Measurements from ENCODE around the gene FOXI2.

DNA sequence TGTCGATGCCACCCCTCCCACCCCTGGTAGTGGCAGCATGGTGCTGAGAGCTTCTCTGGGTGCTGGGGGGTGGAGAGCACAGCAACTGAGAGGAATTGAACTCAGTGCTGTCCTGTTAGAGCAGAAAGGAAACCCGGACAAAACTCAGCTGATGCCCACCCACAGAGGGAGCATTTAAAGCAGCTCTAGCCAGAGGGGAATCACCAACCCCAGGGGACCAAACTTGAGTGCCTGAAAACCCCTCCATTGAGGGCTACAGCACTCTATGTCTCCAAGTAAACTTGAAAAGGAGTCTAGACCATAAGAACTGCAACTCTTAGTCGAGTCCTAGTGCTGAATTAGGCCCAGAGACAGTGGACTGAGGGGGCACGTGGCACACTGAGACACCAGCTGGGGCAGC, 16.8 kb upstream of the FOXI2 start:
- TF ChIP-seq, protein P1, sequence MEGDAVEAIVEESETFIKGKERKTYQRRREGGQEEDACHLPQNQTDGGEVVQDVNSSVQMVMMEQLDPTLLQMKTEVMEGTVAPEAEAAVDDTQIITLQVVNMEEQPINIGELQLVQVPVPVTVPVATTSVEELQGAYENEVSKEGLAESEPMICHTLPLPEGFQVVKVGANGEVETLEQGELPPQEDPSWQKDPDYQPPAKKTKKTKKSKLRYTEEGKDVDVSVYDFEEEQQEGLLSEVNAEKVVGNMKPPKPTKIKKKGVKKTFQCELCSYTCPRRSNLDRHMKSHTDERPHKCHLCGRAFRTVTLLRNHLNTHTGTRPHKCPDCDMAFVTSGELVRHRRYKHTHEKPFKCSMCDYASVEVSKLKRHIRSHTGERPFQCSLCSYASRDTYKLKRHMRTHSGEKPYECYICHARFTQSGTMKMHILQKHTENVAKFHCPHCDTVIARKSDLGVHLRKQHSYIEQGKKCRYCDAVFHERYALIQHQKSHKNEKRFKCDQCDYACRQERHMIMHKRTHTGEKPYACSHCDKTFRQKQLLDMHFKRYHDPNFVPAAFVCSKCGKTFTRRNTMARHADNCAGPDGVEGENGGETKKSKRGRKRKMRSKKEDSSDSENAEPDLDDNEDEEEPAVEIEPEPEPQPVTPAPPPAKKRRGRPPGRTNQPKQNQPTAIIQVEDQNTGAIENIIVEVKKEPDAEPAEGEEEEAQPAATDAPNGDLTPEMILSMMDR (IDR thresholded peaks at IDR 0.05 in 2 of 3, conservative IDR thresholded peaks at IDR 0.05 in 1 of 3; ENCODE audit: borderline replicate concordance in 1 of 3, insufficient read depth in 1 of 3, low read depth in 2 of 3, low read length in 2 of 3): no peak
- TF ChIP-seq POLR2AphosphoS5 (IDR thresholded peaks at IDR 0.05; ENCODE audit: low read depth, low read length) (no peak), SIN3A (IDR thresholded peaks at IDR 0.05; ENCODE audit: low read depth) (no peak), FOSL1 (IDR thresholded peaks at IDR 0.05; ENCODE audit: low read depth) (no peak), EZH2 (IDR thresholded peaks at IDR 0.05) (no peak), JUND (IDR thresholded peaks at IDR 0.05) (no peak), POLR2A (IDR thresholded peaks at IDR 0.05; ENCODE audit: borderline replicate concordance, extremely low read depth, insufficient read depth, insufficient read length) (no peak), SP1 (IDR thresholded peaks at IDR 0.05; ENCODE audit: low read depth) (no peak), EZH2phosphoT487 (IDR thresholded peaks at IDR 0.05; ENCODE audit: borderline replicate concordance) (no peak)
- TF ChIP-seq, protein P2, sequence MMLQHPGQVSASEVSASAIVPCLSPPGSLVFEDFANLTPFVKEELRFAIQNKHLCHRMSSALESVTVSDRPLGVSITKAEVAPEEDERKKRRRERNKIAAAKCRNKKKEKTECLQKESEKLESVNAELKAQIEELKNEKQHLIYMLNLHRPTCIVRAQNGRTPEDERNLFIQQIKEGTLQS (IDR thresholded peaks at IDR 0.05): no peak
- TF ChIP-seq, protein P3, sequence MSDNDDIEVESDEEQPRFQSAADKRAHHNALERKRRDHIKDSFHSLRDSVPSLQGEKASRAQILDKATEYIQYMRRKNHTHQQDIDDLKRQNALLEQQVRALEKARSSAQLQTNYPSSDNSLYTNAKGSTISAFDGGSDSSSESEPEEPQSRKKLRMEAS (IDR thresholded peaks at IDR 0.05): no peak
